22Rv1 (cell line): Measurements from ENCODE around the gene GPC5.

Source experiments
- H3K27ac ChIP-seq: fragments of 450-650 bp; 2 replicates; pipeline ENCODE4 v1.5.1; 2017
- CTCF ChIP-seq: fragments of 450-650 bp; IDR thresholded peaks from 2 replicates; pipeline ENCODE4 v1.5.1; 2017; ENCODE audit warnings: mild to moderate bottlenecking
- ZFX ChIP-seq: fragments of 450-650 bp; IDR thresholded peaks from 2 replicates; pipeline ENCODE4 v1.6.1; 2017; ENCODE audit warnings: antibody characterized with exemption, borderline replicate concordance

GPC5 gene

GRCh38 chr13:91721413-91721812, 323.0 kb downstream of the GPC5 start:
- H3K27ac ChIP-seq, result no peak overlapping the region
- no peak for TF ChIP-seq CTCF
- no peak for TF ChIP-seq ZFX

- H3K27ac ChIP-seq, result no peak overlapping the region
- no peak for TF ChIP-seq ZFX
- TF ChIP-seq CTCF, result peak; percentile 81
These were observed 324.0 kb downstream of the GPC5 start for GRCh38 chr13:91722267-91722884.

- TF ChIP-seq CTCF (no peak), ZFX (no peak)
- no peak overlapping the region for H3K27ac ChIP-seq
These were observed 326.2 kb downstream of the GPC5 start for GRCh38 chr13:91724591-91724990.

- TF ChIP-seq CTCF (no peak), ZFX (no peak)
- no peak overlapping the region for H3K27ac ChIP-seq
These were observed 327.2 kb downstream of the GPC5 start for GRCh38 chr13:91725646-91726045.

GRCh38 chr13:91726671-91727070, 328.2 kb downstream of the GPC5 start:
- H3K27ac ChIP-seq, result no peak overlapping the region
- no peak for TF ChIP-seq CTCF
- TF ChIP-seq ZFX, result no peak

GRCh38 chr13:91729859-91730258, 331.4 kb downstream of the GPC5 start:
- no peak overlapping the region for H3K27ac ChIP-seq
- no peak for TF ChIP-seq CTCF
- TF ChIP-seq ZFX, result no peak

GRCh38 chr13:91739751-91740150, 341.3 kb downstream of the GPC5 start:
- TF ChIP-seq ZFX, result no peak
- peak; percentile 14; the same call in 1 of the 2 replicates for TF ChIP-seq CTCF

More at GRCh38 chr13:91739751-91740150, 341.3 kb downstream of the GPC5 start:
- H3K27ac ChIP-seq, result no peak overlapping the region
